DMS 273 (cell line): ENCODE results near the gene PEMT.

Experiments used
- DNase-seq: peaks from one replicate; lab custom pipeline; 2025; ENCODE audit not compliant: unreplicated experiment; lab: John Stamatoyannopoulos, UW

PEMT gene

GRCh38 chr17:17553217-17554195 is 38.0 kb downstream of the PEMT start:
- DNase-seq, result no peak

GRCh38 chr17:17552351-17553216 is 38.9 kb downstream of the PEMT start:
- DNase-seq, result no peak

DNA sequence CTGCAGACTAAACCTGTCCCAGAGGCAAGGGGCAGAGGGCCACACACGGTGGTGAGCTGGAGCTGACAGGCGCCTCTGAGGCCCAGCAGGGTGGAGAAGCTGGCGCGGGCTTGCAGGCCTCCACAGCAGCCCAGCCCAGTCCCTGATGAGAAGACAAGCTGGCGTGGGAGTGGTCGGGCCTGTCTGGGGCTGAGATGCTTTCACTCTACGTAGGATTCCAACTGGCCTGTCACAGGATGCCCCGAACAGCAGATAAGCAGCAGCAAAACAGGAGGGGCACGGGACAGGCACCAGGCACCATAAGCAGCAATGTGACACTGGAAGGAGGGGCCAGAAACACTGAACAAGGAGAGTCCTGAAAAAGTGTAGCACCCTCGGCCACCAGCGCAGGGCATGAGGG is 40.1 kb downstream of the PEMT start:
- peak; percentile 52 for DNase-seq

GRCh38 chr17:17549732-17550366 is 41.7 kb downstream of the PEMT start:
- no peak for DNase-seq

GRCh38 chr17:17548044-17548443 is 43.5 kb downstream of the PEMT start:
- no peak for DNase-seq

DNA sequence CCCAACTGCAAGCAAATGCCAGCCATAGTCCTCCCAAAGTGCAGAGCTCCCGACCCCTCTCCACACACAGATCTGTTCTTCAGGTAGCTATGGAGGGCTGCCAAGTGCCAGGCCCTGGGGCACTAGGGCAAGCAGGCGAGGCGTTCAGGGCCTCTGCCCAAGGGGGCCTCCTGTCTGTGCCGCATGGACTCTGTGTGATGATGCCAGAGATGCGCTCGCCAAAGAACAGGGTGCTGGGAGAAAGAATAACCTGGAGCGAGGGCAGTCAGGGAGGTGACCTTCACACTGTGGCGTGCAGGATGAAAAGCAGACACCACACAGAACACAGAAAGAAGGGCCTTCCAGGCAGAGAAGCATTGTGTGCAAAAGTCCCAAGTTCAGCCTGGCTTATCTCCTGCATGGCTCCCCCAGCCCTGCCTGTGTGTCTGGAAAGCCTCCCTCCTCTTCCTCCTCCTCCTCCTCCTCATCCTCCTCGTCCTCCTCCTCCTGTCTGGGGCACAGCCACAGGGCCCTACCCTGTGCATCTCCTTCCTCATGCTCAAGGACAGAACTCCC is 44.2 kb downstream of the PEMT start:
- DNase-seq, result no peak

- DNase-seq, result no peak
Observed at GRCh38 chr17:17546399-17547185, 44.9 kb downstream of the PEMT start.

GRCh38 chr17:17545984-17546383 is 45.5 kb downstream of the PEMT start:
- no peak for DNase-seq

DNA sequence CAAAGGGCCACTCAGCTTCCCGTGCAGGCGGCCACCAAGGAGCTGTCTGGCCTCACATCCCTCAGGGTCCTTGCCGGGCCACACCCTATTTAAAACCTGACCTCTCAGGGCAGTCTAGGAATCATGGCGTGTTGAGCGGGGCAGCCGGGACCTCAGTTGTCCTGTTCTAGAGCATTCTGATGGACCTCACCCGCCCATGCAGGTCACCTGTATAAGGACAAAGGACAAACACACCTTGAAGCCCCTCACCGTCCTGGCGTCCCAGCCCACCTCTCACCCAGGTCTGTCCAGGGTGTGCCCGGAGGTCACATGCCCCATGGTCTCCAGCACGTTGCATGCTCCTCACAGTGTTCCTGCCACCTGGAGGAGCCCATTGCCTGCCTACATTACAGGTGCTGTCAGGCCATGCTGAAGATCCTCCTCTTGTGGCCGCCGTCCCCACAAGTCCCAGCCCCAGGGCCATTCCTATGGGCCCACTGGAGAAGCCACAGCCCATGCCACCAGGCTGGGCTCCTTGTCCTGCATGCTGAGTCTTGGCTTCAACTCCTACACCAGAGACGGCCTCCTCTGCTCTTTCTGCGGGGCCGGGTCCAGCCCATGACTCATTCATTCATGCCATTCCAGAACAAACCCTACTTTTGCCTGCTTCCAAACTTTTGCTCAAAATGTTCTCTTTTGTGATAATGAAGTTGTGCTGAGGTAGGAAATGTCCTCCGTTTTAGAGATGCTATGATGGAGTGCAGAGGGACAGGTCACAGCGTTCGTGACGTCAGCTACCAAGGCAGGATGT is 46.3 kb downstream of the PEMT start:
- DNase-seq, result no peak

DNA sequence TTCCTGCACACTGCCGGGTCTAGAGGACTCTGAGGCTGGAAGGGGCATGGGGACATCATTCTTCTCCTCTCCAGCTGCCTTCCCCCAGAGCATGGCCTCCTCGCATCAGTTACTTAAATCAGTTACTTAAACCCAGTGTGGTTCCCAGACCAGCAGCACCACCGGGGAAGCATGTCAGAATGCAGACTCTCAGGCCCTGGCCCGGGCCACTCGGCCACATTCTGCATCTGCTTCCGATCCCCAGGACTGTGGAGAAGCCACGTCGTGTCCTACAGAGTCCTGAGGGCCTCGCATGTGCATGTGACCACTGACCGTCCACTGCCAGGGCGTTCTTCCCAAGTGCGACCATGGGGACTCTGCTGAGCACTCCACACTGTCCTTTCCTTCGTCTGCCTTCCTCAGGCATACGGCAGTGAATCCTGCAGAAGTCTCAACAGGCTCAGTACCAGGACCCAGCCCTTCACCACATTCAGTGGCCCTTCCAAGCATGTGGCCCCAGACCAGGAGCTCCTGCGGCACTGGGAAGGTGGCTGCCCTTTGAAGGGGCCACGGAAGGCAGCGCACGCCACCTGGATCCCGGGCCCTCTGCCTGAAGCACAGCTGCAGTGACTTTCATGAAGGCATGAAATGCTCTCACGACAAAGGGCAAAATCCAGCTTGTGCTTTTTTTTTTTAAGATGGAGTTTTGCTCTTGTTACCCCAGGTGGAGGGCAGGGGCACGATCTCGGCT is 48.4 kb downstream of the PEMT start:
- no peak for DNase-seq

DNA sequence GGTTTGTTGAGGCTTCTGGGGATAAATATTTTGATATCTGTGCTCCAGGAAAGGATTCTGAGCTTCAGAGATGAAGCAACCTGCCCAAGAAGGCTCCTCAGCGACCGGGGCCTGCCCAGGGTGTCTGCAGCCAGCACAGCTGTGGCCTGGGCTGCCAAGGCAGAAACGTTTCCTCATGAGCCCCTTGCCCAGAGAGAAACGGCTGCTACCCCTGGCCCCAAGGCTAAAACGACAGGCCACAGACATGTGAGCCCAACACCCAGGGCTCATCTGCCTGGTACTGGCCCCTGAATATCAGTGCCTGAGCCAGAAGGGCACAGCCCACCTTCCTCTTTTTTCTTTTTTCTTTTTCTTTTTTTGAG is 49.9 kb downstream of the PEMT start:
- DNase-seq, result no peak

GRCh38 chr17:17540935-17541639 is 50.4 kb downstream of the PEMT start:
- DNase-seq, result peak; percentile 53

DNA sequence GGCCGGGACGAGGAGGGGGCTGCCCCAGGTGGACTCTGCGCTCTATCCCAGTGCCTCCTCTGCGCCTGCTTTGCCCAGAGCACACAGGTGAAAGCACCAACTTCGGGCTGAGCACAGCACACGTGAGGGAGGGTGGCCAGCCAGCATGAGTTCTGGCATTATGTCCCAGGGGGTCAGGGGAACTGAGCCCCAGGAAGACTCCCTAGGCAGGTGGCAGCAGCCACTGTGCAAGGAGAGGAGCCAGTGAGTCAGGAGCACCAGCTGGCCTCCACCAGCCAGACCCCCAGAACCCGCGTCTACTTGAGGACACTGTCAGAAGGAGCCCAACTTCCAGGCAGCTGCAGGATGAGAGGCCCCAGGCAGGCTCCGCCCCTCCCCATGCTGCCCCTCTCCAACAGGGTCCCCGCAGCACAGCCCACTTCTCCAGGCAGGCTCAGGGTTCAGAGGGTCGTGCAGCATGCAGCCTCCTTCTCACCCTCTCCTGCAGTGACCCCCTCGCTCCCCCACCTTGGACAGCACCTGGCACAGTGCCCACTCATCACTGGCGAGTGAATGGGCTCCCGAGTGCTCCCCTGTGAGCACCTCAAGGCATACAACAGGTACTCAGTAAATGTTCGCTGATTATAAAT is 51.1 kb downstream of the PEMT start:
- peak; percentile 51 for DNase-seq

DNA sequence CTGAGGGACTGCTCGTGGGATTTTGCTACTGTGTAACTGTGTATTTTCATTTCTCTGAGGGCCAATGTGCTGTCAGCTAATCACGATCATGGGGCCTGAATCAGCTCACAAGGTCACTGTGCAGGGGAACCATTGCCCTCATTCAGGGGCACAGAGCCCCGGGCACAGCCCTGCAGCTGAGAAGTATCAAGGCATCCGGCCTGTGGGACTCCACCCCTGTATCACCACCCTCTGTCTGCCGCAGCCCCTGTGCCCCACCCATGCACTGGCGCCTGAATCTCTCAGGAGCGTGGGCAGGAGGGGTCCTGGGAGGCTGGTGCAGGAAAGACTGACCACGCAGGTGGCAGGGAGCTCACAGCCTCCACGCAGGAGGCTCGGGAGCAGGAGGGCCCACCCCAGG is 51.9 kb downstream of the PEMT start:
- DNase-seq, result no peak

DNA sequence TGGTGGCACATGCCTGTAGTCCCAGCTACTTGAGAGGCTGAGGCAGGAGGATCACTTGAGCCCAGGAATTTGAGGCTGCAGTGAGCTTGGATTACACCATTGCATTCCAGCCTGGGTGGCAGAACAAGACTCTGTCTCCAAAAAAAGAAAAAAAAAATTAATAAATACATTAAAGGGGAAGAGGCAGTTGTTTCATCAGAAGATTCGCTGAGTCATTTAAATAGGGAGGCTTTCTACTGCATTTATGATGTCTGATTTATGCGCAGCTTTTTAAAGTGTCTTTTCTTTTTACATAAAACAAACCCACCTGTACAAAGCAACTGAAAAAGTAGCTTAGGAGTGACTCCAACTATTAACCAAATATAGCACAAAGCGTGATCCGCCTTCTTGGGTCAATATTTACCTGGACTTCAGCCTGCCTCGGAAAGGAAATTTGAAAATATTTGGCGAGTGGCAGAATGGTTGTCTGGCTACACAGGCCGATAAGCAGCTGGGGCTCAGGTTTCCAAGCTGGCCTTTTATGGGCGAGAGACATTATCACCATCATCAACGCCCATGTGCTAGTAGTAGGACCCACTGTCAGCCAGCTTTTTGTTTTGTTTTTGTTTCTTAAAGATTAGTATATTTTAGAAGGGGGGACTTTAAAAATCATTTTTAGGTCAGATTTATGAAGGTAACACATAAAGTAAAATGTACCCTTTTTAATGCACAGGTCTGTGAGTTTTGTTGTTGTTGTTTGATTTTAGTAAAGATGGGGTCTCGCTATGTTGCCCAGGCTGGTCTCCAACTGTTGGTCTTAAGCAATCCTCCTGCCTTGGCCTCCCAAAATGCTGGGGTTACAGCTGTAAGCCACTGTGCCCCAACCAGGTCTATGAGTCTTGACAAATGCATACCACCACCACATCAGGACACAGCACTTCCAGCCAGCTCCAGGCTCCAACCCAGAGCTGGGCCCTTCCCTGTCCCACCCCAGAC is 52.8 kb downstream of the PEMT start:
- DNase-seq, result peak; percentile 79

GRCh38 chr17:17537311-17538099 is 54.0 kb downstream of the PEMT start:
- no peak for DNase-seq
